ENCODE data around the gene MRPL27.
"Not testable (repeated sequence)": the region's sequence is repeated elsewhere in the genome, so short reads cannot be mapped to it uniquely, and the experiment has no call there.

MRPL27 gene

DNA sequence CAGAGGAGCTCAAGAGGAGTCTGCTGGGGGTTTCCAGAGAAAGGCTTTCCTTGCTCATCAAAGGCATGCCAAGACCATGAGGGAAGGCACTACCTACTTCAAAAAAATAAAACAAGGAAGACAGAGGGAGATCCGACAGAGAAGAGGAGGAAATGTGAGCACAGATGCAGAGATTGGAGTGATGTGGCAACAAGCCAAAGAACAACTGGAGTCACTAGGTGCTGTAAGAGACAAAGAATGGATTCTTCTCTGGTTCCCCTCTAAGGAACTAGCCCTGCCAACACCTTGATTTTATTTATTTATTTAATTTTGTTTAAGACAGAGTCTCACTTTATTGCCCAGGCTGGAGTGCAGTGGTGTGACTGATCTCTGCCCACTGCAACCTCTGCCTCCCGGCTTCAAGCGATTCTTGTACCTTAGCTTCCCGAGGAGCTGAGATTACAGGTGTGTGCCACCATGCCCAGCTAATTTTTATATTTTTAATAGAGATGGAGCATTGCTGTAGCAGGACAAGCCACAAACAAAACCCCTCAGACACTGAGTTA is 39.3 kb upstream of the MRPL27 start:
- TF ChIP-seq, protein P1, sequence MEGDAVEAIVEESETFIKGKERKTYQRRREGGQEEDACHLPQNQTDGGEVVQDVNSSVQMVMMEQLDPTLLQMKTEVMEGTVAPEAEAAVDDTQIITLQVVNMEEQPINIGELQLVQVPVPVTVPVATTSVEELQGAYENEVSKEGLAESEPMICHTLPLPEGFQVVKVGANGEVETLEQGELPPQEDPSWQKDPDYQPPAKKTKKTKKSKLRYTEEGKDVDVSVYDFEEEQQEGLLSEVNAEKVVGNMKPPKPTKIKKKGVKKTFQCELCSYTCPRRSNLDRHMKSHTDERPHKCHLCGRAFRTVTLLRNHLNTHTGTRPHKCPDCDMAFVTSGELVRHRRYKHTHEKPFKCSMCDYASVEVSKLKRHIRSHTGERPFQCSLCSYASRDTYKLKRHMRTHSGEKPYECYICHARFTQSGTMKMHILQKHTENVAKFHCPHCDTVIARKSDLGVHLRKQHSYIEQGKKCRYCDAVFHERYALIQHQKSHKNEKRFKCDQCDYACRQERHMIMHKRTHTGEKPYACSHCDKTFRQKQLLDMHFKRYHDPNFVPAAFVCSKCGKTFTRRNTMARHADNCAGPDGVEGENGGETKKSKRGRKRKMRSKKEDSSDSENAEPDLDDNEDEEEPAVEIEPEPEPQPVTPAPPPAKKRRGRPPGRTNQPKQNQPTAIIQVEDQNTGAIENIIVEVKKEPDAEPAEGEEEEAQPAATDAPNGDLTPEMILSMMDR (IDR thresholded peaks at IDR 0.05; ENCODE audit: low read depth, low read length, missing control alignments) = no peak
- no peak for DNase-seq (ENCODE audit: extremely low read depth, low read depth)

DNA sequence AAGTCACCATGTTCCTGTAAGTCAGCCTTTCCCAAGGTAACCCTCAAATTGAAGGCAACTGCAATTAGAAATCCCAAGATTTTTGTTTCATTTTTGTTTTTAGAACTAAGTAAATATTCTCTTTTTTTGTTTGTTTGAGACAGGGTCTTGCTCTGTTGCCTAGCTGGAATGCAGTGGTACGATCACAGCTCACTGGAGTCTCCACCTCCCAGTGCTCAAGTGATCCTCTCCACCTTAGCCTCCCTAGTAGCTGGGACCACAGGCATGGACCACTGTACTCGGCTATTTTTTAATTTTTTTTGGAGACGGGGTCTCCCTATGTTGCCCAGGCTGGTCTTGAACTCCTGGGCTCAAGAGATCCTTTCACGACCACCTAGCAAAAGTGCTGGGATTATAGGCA is 34.9 kb upstream of the MRPL27 start:
- H3K4me3 ChIP-seq (replicated peaks; ENCODE audit: low read depth, low read length) = no peak overlapping the region
- DNase-seq (ENCODE audit: extremely low read depth, low read depth) = no peak
- TF ChIP-seq, protein P1 (IDR thresholded peaks at IDR 0.05; ENCODE audit: low read depth, low read length, missing control alignments) = no peak

More for the DNA sequence above, 39.3 kb upstream of the MRPL27 start:
- no peak overlapping the region for H3K4me3 ChIP-seq (replicated peaks; ENCODE audit: low read depth, low read length)

DNA sequence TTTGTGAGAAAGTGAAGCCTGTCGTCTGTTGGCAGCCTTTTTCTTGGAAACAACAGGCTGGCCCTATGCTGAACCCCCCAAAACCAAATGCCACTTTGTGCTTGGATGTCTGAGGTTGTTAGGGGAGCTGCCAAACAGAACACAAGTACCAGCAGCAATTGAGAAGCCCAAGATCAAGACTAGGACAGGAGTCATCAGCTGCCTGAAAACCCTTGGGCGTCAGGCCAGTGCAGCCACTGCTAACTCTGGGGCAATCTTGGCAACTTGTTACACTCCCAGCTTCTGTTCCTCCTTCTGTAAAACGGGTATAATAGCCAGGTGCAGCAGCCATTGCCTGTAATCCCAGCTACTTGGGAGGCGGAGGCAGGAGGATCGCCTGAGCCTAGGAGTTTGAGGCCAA is 33.6 kb upstream of the MRPL27 start:
- TF ChIP-seq, protein P1 (IDR thresholded peaks at IDR 0.05; ENCODE audit: low read depth, low read length, missing control alignments) = no peak
- no peak overlapping the region for H3K4me3 ChIP-seq (replicated peaks; ENCODE audit: low read depth, low read length)
- DNase-seq (ENCODE audit: extremely low read depth, low read depth) = no peak

DNA sequence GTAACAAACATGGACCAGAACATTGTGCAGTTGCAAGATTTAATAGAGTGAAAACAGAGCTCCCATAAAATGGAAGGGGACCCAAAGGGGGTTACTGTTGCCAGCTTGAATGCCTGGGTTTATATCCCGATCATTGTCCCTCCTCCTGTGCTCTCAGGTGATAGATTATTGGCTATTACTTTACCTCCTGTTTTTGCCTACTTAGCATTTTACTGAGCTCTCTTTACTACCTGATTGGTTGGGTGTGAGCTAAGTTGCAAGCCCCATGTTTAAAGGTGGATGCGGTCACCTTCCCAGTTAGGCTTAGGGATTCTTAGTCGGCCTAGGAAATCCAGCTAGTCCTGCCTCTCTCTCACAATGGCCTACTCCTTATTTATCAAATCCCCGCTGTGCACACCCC is 32.4 kb upstream of the MRPL27 start:
- not testable (repeated sequence) for H3K4me3 ChIP-seq (replicated peaks; ENCODE audit: low read depth, low read length); DNase-seq (ENCODE audit: extremely low read depth, low read depth)

DNA sequence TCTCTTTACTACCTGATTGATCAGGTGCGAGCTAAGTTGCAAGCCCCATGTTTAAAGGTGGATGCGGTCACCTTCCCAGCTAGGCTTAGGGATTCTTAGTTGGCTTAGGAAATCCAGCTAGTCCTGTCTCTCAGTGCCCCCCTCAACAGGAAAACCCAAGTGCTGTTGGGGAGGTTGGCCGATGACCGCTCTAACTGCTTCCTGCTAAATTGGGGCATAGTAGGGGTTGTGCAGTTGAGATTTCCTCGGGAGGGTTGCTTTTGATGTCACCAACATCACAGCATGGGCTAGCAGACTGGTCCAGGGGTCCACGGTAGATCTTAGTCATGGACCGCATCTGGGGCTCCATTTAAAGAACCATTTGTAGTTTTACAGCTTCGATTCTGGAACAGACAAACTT is 26.6 kb upstream of the MRPL27 start:
- not testable (repeated sequence) for H3K4me3 ChIP-seq (replicated peaks; ENCODE audit: low read depth, low read length); DNase-seq (ENCODE audit: extremely low read depth, low read depth)

DNA sequence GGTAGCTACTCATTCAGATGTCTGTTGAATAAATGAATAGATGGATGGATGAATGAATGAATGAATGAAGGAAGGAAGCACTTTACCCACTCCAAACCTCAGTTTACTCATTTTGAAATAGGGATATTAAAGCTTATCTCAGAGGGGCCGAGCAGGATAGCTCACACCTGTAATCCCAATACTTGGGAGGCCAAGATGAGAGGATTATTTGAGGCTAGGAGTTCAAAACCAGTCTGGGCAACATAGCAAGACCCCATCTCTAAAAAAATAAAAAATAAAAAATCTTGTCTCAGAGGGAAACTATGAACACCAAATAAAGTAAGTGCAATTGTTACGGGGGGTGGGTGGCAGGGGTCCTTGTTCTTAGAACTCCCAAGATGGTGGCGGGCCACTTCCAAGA is 25.7 kb upstream of the MRPL27 start:
- H3K4me3 ChIP-seq (replicated peaks; ENCODE audit: low read depth, low read length); DNase-seq (ENCODE audit: extremely low read depth, low read depth): not testable (repeated sequence)

DNA sequence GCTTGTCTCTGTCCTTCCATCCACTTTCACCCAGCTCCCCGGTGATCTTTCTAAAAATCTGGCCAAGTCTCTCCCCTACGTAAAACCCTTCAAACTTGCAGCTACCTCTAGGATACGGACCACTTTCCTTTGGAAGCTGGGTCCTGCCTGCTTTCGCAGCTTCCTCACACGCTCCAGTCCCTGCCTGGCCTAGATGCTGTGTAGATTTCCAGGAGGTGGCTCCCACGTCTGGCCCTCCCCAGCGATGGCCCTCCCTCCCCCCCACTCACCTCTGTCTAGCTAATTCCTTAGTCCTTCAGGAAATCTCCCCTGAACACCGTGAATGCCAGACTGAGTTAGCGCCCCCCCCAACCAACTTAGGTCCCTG is 24.9 kb upstream of the MRPL27 start:
- no peak for DNase-seq (ENCODE audit: extremely low read depth, low read depth)
- TF ChIP-seq, protein P1 (IDR thresholded peaks at IDR 0.05; ENCODE audit: low read depth, low read length, missing control alignments) = no peak
- H3K4me3 ChIP-seq (replicated peaks; ENCODE audit: low read depth, low read length) = peak overlapping the region; percentile 100; the same call in 1 of the 2 replicates

DNA sequence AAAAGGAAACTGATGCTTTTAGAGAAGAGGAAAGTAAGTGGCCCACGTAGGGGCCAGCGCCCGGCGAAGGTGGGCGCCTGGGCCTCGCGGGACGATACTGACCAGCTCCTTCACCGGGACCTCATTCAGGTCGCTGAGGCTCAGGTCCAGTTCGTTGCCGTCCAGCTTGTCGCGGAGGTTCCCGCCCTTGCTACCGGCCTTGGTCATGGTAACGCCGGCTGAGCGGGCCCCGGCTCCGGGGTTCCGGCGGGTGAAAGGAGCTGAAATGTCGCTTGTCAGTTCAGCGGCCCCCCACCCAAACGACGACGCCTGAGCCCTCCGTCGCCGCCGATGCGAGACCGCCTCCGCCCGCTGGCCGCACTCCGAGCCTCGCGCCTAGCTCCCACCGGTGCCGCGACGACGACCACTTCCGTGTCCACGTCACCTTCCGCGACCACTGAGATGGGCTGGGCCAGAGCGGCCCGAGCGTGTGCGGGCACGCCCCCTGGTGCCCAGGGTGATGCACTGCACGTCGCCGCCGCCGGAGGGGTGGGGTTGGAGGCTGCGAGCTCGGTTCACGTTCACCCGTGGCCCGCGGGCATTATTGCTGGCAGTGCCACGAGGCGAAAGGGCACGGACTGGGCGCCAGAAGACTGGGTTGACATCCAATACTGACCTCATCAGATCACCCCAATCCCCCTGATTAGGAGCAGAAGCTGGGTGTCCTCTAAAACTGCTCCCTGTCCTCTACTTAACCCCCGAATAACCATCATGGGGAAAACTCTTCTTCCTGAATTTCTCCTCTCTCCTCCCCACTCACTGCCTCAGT is 24.3 kb upstream of the MRPL27 start, which contains the start of gene LRRC59:
Gene LRRC59 (minus strand): TSS at position 413 of the 808 bp plus-strand sequence. CDS start 206 bp downstream, at position 207.
- DNase-seq (ENCODE audit: extremely low read depth, low read depth) = peak; percentile 44
- TF ChIP-seq, protein P1 (IDR thresholded peaks at IDR 0.05; ENCODE audit: low read depth, low read length, missing control alignments) = peak; percentile 87
- peak within 1 kb of the TSS; percentile 100 for H3K4me3 ChIP-seq (replicated peaks; ENCODE audit: low read depth, low read length)

Measured in HFF-Myc (cell line).